ENCODE measurements around the gene SLC2A11.
"Not testable (repeated sequence)": the region's sequence is repeated elsewhere in the genome, so short reads cannot be mapped to it uniquely, and the experiment has no call there.

The SLC2A11 gene

GRCh38 chr22:23847310-23847920, 10.3 kb upstream of the SLC2A11 start:
- no peak for DNase-seq

GRCh38 chr22:23847991-23848864, 9.4 kb upstream of the SLC2A11 start:
- no peak for DNase-seq

- DNase-seq, result peak; percentile 13
Measured at GRCh38 chr22:23849009-23850006, 8.4 kb upstream of the SLC2A11 start.

GRCh38 chr22:23850136-23850611, 7.5 kb upstream of the SLC2A11 start:
- DNase-seq, result no peak

GRCh38 chr22:23856721-23857605, 712 bp upstream of the SLC2A11 start:
- no peak for DNase-seq

GRCh38 chr22:23858484-23858815, 775 bp downstream of the SLC2A11 start:
- DNase-seq, result no peak

- no peak for DNase-seq
Measured at GRCh38 chr22:23859201-23859600, 1.5 kb downstream of the SLC2A11 start.

- DNase-seq, result not testable (repeated sequence)
Measured at GRCh38 chr22:23860187-23860586, 2.5 kb downstream of the SLC2A11 start.

- no peak for DNase-seq
Measured at GRCh38 chr22:23862103-23862502, 4.4 kb downstream of the SLC2A11 start.

- DNase-seq, result not testable (repeated sequence)
Measured at GRCh38 chr22:23864499-23865154, 7.0 kb downstream of the SLC2A11 start.

- DNase-seq, result no peak
Measured at GRCh38 chr22:23868580-23868979, 10.9 kb downstream of the SLC2A11 start.

GRCh38 chr22:23874871-23875270, 17.2 kb downstream of the SLC2A11 start:
- peak; percentile 9 for DNase-seq

GRCh38 chr22:23875801-23876200, 18.1 kb downstream of the SLC2A11 start:
- DNase-seq, result no peak

GRCh38 chr22:23877566-23877965, 19.9 kb downstream of the SLC2A11 start:
- no peak for DNase-seq

- DNase-seq, result no peak
Measured at GRCh38 chr22:23878219-23878618, 20.5 kb downstream of the SLC2A11 start.

- DNase-seq, result no peak
Measured at GRCh38 chr22:23882370-23882769, 24.7 kb downstream of the SLC2A11 start.

- DNase-seq, result no peak
Measured at GRCh38 chr22:23883658-23884057, 26.0 kb downstream of the SLC2A11 start.

- DNase-seq, result no peak
Measured at GRCh38 chr22:23884140-23884539, 26.5 kb downstream of the SLC2A11 start.

GRCh38 chr22:23888615-23889401, 31.1 kb downstream of the SLC2A11 start:
- DNase-seq, result no peak

GRCh38 chr22:23889620-23890019, 31.9 kb downstream of the SLC2A11 start:
- DNase-seq, result no peak

- no peak for DNase-seq
Measured at GRCh38 chr22:23891726-23892125, 34.1 kb downstream of the SLC2A11 start.

Measured in NCI-H1436 treated with DMSO at 0.1 percent for 48 hours (cell line).